ENCODE results near the gene PLAAT2.
"Not testable (repeated sequence)": the region's sequence is repeated elsewhere in the genome, so short reads cannot be mapped to it uniquely, and the experiment has no call there.

Gene PLAAT2

DNA sequence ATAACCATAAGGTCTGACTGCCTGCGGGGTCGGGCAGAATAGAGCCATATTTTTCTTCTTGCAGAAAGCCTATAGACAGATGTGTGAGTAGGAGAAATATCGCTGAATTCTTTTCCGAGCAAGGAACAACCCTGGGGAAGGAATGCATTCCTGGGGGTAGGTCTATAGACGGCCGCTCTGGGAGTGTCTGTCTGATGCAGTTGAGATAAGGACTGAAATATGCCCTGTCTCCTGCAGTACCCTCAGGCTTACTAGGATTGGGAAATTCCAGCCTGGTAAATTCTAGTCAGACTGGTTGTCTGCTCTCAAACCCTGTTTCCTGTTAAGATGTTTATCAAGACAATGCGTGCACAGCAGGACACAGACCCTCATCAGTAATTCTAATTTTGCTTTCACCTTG is 18.0 kb upstream of the PLAAT2 start:
- DNase-seq (ENCODE audit: extremely low read depth in 1 of 2, low read depth in 1 of 2), result not testable (repeated sequence)

DNA sequence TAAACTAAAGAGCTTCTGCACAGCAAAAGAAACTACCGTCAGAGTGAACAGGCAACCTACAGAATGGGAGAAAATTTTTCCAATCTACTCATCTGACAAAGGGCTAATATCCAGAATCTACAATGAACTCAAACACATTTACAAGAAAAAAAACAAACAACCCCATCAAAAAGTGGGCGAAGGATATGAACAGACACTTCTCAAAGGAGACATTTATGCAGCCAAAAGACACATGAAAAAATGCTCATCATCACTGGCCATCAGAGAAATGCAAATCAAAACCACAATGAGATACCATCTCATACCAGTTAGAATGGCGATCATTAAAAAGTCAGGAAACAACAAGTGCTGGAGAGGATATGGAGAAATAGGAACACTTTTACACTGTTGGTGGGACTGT is 15.7 kb upstream of the PLAAT2 start:
- DNase-seq (ENCODE audit: extremely low read depth in 1 of 2, low read depth in 1 of 2), result not testable (repeated sequence)

DNA sequence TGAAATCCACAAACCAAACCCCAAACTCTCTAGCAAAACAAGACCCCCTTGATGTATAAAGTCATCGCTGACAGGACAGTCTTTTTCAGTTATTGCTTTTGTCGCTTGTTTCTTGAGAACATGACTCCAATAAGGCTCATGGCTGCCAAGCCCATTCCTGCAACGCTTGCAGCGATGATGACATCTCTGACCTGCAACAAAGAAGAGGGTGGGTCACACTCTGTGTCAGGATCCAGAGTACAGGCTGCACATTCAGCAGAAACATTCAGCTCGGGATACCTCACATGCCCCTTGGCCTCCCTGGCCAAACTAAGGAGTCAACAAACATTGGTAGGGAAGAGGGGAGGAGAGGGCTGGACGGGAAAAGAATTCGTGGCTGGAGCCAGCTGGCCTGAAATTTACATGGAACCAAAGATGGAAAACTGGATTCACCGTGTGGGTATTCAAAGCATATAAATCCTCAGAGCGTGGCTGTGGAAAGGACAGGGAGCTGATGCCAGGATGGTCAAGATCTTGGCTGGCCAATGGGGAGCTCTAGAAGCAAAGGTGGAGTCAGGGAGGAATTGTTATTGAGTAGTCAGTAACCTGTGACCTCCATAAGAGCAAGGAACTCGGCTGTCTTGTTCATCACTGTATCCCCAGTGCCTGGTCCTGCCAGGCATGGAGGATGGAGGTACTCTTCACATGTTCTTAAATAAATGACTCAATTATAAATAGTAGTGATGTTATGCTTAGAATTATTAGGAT is 11.8 kb upstream of the PLAAT2 start:
- DNase-seq (ENCODE audit: extremely low read depth in 1 of 2, low read depth in 1 of 2), result no peak

DNA sequence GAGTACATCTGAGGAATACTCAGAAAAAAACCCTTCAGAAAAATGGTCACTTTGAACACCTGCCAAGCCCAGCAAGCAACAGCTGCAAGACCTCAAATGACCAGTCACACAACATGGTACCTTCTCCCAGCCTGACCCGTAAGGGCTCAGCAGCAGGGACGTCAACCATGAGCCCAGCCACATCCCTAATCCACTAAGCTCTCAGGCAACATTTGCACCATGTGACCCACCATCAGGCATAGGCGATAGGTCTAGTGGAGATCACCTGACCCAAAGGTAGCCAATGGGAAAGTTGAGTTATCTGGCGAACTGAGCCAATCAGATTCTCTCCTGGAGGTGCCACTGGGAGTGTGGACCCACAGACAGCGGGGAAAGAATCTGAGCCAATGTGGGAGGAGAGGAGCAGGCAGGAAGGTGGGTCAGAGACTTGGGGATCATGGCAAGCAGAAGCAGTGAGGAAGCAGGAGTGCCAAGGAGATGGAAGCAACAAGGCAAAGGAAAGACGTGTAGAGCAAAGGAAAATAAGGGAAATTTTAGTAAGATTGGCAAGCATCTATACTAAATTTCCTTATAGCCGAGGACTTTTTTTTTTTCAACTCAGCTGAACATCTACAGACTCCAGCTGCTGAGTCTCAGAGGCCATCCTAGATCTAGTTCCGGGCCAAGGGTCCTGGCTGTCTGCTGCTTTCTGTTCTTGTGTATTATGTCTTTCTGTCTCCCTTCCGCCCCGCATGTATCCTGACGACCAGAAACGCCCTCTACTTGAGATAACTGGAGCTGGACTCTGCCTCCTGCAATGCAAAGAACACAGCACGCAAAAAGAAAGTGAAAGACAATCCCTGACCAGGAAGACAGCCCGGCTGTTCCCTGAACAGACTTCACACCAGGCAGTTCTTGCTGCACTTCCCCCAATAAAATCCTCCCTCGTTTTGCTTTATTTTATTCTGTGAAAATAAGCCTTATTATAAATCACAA is 11.0 kb upstream of the PLAAT2 start:
- DNase-seq (ENCODE audit: extremely low read depth in 1 of 2, low read depth in 1 of 2), result no peak

DNA sequence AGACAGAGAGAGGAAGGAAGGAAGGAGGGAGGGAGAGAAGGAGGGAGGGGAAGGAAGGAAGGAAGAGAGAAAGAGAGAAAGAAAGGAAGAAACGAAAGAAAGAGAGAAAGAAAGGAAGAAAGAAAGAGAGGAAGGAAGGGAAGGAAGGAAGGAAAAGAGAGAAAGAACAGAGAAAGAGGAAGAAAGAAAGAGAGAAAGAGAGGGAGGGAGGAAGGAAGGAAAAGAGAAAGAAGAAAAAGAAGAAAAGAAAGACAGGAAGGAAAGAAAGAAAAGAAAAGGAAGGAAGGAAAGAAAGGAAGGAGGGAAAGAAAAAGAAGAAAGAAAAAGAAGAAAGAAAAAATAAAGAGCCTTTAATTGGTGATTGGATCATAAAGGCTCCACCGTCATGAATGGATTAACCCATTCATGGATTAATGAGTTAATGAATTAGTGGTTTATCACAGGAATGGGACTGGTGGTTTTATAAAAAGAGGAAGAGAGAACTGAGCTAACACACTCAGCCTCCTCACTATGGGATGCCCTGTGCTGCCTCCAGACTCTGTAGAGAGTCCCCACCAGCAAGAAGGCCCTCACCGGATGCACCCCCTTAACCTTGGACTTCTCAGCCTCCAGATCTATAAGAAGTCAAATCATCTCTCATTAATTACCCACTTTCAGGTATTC is 9.0 kb upstream of the PLAAT2 start:
- no peak for DNase-seq (ENCODE audit: extremely low read depth in 1 of 2, low read depth in 1 of 2)

DNA sequence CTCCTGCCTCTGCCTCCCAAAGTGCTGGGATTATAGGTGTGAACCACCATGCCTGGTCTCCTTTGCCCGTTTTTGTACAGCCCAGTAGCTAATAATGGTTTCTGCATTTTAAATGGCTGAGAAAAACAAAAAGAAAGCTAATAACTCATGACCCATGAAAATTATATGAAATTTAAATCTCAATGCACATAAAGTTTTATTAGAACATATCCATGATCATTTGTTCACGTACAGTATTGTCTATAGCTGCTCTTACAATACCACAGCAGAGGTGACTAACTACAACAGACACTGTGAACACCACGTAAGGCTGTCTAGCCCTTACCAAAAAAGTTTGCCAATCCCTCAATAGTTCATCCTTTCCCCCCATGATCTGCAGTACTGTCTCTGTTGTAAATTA is 6.4 kb upstream of the PLAAT2 start:
- no peak for DNase-seq (ENCODE audit: extremely low read depth in 1 of 2, low read depth in 1 of 2)

DNA sequence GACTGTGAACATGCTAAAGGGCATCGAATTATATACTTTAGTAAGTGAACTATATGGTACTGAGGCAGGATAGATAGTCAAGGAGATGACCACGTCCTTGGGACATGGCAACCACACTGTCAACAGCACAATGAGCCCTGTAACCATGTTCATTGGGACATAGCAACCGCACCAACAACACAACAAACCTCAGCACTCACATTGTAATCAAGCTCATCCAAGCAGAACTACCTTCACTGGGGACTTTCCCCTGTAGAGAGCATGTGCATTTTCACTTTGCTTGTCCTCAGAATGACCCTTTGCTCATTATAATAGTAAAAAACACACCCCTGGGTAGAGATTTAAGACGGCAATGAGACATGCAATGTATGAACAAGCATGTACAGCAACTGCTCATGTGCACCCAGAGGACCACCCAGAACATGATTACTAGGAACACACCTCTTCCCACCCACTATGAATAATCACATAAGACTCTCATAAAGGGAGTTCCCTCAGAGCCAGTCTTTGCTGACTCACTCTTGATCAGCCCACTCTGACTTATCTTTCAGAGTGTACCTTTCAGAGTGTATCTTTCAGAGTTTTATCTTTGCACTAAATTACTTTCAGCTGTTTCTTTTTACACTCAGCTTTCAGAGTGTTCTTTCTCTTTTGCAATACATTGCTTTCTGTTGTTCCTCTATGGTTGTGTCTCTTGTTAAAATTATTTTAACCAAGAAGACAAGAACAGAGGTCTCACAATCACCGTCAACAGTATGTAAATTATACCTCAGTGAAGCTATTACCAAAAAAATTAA is 4.1 kb upstream of the PLAAT2 start:
- DNase-seq (ENCODE audit: extremely low read depth in 1 of 2, low read depth in 1 of 2), result peak in 1 of 2 donors; percentile 68

DNA sequence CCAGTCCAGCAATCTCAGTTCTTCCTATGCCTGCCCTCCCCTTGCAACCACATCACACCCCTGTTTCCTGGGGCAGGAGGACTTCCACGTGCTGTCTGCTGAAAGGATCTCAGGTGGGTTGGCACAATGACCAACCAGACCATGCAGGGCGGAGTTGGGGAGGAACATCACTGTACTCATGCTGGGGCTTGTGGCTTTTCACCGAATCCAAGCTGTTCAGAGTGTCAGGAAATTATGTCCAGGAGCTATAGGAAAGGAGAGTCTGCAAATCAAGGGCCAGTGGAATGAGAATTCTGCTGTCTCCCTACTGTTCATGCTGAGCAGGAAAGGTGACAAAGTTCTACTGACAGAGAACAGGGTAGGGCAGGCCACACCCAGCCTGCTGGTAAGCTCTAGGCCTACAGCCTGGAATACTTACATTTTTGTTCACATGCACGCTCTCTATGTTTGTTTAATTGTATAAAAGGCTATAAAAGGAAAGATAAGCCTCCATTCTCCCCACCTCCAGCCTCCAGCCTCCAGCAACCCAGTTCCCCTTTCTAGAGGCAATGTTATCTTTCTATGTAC is 1.7 kb upstream of the PLAAT2 start:
- DNase-seq (ENCODE audit: extremely low read depth in 1 of 2, low read depth in 1 of 2), result no peak

DNA sequence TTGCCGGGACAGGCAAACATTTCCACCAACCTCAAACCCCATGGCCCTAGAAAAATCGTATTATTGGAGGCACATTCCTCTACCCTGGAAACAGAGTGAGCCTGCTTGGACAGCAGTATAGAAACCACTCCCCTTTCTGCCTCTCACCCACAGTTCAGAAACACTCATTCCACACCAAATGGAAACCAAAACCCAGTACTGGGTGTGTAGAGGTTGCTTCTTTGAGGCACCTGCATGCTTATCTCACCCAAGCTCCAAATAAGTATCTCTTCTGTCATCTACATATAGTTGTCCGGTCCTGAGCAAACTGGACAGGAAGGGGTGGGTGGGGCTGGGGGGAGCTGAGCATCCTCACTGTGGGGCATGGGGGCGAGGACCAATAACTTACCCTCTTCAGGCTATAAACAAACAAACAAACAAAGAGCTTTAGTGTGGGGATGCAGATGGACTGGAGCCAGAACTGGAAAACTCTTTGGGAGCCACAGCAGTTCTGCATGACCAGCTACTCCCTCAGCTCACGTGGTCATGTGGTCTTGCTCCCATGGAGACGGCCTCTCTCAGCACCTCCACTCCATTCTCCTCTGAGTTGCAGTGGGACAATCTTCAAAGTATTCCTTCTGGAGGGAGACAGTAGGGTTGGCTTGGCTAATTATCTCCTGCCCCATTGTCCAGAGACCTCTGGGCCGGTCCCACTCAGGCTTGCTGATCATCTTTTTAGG is 1.0 kb upstream of the PLAAT2 start:
- peak in 1 of 2 donors; percentile 14 for DNase-seq (ENCODE audit: extremely low read depth in 1 of 2, low read depth in 1 of 2)

DNA sequence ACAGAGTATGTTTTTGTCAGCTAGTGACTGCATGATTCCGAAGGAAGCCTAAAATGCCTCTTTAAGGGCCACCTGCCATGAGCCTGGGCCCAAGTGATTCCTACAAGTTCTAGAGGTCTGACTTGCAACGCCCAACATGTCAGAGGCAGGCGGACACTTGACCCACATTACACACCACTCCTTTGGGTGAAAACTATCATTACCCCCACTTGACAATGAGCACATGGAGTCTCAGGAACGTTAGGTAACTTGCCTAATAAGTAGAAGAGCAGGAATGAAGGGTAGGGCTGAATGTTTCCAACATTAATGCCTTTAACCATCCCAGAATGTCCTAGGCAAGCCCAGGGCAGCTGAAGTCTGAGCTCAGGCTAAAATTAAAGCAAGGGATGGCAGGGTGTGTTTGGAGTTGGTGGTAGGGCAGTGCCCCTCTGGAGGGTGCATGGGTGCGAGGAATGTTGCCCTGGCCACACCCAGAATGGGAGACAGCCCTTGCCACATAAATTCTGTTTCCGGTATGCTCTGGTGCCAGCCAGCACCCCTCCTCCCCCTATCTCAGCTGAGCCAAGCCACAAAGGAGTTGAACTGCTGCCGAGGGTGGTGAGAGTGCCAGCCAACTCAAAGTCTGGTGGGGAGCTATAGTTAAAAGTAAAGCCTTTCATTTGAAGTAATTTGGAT is 2.5 kb downstream of the PLAAT2 start:
- DNase-seq (ENCODE audit: extremely low read depth in 1 of 2, low read depth in 1 of 2), result no peak

DNA sequence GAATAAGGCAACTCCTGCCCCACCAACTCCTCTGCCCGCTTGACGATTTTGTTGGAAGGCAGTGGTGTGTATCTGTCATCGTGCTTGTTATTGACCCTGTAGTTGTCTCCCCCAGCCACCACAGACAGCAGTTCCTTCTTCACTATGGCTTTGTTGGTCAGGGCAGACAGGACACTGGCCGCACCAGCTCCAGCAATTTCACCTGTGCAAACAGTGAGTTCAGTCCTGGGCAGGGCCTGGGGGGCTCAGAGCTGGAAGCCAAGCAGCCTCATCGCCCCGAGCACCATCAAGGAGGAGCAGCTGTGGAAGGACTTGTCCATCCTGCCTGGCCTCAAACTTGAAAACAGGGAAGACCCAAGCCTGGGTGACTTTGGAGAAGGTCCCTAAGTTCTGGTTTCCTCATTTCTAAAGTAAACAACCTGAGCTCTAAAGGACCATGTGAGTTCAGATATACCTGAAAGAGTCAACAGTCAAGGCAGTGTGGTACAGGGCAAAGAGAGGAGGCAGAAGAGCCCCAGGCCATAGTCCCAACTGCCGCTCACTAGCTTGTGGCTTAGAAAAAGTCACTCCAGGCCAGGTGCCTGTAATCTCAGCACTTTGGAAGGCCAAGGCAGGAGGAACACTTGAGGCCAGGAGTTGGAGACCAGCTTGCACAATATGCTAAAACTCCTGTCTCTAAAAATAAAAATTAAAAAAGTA is 4.6 kb downstream of the PLAAT2 start:
- DNase-seq (ENCODE audit: extremely low read depth in 1 of 2, low read depth in 1 of 2), result no peak

DNA sequence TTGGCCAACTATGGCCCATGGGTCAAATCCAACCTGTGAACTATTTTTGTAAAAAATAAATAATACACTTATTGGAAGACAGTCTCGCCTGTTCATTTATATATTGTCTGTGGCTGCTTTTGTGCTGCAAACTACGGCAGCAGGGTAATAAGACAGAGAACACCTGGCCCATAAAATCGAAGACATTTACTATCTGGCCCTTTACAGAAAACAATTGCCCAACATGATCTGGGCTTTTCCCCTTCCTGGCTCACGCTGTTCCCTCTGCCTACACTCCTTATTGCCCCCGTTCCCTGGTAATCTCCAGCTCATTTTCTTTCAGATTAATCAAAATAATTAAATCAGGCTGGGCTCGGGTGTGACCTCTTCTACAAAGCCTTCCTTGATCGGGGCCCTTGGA is 5.6 kb downstream of the PLAAT2 start:
- DNase-seq (ENCODE audit: extremely low read depth in 1 of 2, low read depth in 1 of 2), result no peak

DNA sequence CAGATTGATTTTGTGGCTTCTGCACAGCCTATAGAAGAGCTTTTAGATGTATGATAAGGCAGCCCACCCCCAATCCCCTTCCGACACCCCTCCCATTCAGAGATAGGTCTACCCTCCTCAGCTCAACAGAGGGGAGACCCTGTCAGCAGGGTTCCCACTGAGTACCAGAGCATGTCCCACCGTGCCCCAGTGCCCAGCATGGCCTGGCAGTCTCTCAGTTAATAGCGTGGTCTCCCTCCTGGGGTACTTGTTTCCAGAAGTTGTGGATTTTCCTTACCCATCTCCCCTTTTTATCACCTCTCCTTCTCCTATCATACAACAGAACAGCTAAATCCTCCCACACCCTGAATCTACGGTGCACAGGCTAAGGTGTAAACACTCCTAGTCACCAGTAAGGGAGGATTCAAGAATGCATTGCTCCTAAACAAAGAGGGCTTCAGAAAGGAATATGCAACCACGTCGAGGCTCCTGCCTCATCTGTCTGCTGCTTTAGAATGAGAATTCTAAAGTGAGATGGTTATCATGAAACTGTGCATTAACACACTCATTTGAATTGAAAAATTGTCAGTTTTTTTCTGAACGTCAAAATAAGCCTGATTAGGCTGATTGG is 6.7 kb downstream of the PLAAT2 start:
- no peak for DNase-seq (ENCODE audit: extremely low read depth in 1 of 2, low read depth in 1 of 2)

DNA sequence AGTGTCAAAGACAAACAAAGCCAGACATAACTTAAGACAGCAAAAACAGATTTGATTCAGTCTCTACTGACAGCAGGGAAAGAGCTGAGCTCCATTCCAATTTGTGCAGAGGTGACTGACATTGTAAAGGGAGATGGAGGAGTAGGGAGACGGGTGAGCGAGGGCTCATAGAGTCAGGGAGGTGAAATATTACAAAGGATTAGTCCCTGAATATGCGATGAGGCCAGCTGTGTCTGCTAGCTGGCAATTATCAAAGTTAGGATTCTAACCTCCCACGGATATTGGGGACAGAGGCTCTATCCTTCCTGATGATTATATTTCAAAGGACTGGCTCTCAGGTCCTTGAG is 8.3 kb downstream of the PLAAT2 start:
- no peak for DNase-seq (ENCODE audit: extremely low read depth in 1 of 2, low read depth in 1 of 2)

DNA sequence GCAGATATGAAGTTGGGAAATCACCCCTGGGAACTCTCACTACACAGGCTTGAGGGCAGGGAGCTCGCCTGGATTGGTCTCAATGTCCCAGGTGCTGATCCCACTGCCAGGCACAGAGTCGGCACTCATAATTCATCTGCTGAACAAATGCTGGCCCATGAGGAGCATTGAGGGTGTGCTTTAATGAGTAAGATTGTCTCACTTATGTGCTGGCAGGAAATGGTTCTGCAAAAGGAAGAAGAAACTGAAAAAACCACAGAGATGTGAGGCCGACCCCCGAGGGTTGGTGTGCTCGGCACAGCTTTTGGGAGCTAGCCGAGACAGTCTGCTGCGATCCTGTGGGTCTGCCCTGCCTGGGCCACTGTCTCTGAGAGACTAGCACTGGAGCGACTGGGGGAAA is 9.4 kb downstream of the PLAAT2 start:
- DNase-seq (ENCODE audit: extremely low read depth in 1 of 2, low read depth in 1 of 2), result peak in 1 of 2 donors; percentile 63

DNA sequence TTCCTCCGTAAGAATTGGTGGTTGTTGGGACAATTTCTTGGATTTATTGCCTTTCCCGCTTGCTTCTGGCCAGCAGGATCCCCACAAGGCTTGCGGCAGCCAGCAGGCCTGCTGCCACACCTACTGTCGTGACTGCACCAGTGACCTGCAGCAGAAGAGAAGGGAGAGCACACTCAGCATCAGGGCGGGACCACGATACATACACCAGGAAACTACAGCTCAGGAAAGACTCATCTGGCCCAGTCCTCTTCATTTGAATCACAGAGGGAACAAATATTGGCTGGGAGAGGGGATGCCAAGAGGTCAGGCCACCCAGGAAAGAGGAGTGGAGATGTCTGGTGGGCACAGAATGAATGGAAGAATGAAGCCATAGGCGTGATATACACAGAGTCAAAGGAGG is 10.3 kb downstream of the PLAAT2 start:
- DNase-seq (ENCODE audit: extremely low read depth in 1 of 2, low read depth in 1 of 2), result no peak

DNA sequence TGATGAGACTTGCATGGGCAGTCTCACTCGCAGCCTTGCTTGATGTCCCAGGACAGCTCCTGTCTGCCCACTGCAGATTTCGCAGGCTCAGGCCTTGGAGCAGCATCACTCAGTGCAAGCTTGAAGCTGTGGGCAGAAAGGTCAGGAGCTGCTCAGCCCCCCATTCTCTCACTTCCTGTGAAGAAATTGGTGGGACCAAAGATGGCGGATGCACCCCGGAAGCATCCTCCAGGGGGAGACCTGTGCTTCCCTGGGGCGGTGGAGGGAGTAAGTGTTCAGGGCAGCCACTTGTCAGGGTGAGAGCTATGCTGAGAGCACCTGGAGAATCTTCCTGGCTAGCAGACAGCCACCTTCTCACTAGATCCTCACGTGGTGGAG is 11.3 kb downstream of the PLAAT2 start:
- DNase-seq (ENCODE audit: extremely low read depth in 1 of 2, low read depth in 1 of 2), result peak in 1 of 2 donors; percentile 29
